IPS DF 4.7 (cell line): ENCODE results near the gene TNXB.
"Not testable (repeated sequence)": the region's sequence is repeated elsewhere in the genome, so short reads cannot be mapped to it uniquely, and the experiment has no call there.

Experiments used
- DNase-seq: peaks from one replicate; pipeline ENCODE4 v3.0.0-alpha.2; 2013; ENCODE audit warnings: low spot score; ENCODE audit errors: extremely low read depth

The TNXB gene

GRCh38 chr6:32109114-32109764, at the start of gene TNXB:
Gene TNXB, minus strand, starts transcription at chr6:32109338. Its CDS starts 11,140 bp downstream, at chr6:32098198.
- DNase-seq: no peak

- no peak for DNase-seq
These were observed 48.9 kb upstream of the TNXB start for GRCh38 chr6:32158052-32158451.

GRCh38 chr6:32156891-32157290, 47.8 kb upstream of the TNXB start:
- DNase-seq: no peak

GRCh38 chr6:32154514-32155161, 45.5 kb upstream of the TNXB start:
- no peak for DNase-seq

- DNase-seq: no peak
These were observed 44.7 kb upstream of the TNXB start, which contains the start of gene PPT2 for GRCh38 chr6:32153564-32154513. Gene PPT2, plus strand, starts transcription at chr6:32154141. Its CDS starts 454 bp downstream, at chr6:32154595.

GRCh38 chr6:32152769-32153563, 43.8 kb upstream of the TNXB start:
- no peak for DNase-seq

GRCh38 chr6:32151863-32152768, 43.0 kb upstream of the TNXB start, which contains the start of gene PRRT1:
Gene PRRT1, minus strand, starts transcription at chr6:32151939. Its CDS starts 112 bp downstream, at chr6:32151827.
- DNase-seq: no peak

- DNase-seq: no peak
These were observed 42.2 kb upstream of the TNXB start for GRCh38 chr6:32151181-32151862.

GRCh38 chr6:32149932-32150870, 41.1 kb upstream of the TNXB start:
- no peak for DNase-seq

- DNase-seq: no peak
These were observed 40.1 kb upstream of the TNXB start for GRCh38 chr6:32149092-32149755.

GRCh38 chr6:32148289-32149091, 39.4 kb upstream of the TNXB start:
- DNase-seq: no peak

- no peak for DNase-seq
These were observed 38.4 kb upstream of the TNXB start for GRCh38 chr6:32147401-32148132.

GRCh38 chr6:32146687-32147086, 37.5 kb upstream of the TNXB start:
- no peak for DNase-seq

- no peak for DNase-seq
These were observed 37.1 kb upstream of the TNXB start for GRCh38 chr6:32146287-32146686.

GRCh38 chr6:32144238-32144637, 35.1 kb upstream of the TNXB start:
- DNase-seq: not testable (repeated sequence)

GRCh38 chr6:32140420-32141046, 31.4 kb upstream of the TNXB start:
- no peak for DNase-seq
